ENCODE data around the gene C1orf116. TPM values are rescaled to one million over a fixed set of nuclear protein-coding genes. Genes with fewer than 3 reads are reported as not detected.

C1orf116 gene
- total and polyA plus RNA-seq, 9 donors, result under 0.01 to 2.9 (median 0.13) TPM

DNA sequence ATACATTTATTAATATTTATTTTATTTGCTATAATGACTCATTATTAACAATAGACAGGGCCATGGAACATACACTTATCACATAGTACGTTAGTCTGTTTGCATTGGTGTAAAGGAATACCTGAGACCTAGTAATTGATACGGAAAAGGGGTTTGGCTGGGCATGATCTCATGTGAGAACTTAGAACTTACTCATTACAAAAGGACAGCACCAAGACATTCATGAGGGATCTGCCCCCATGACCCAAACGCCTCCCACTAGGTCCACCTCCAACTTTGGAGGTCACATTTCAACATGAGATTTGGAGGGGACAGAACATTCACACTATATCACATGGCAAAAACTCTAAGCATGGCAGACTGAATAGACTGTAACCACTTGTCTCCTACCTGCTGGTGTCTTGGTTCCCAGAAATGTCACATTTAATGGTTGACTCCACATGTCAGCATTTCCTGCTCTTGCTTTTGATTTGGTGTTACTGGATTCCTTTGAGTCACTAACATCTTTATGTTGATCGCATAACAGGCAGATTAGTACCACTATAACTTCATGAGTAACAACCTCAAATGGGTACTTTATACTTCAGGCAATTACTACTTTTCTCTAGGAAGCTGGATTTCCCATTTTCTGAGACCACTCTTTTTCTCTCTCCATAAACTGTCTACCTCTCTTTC lies 3.5 kb upstream of the C1orf116 start:
- no peak overlapping the region for H3K4me3 ChIP-seq (ENCODE audit: low read length)

DNA sequence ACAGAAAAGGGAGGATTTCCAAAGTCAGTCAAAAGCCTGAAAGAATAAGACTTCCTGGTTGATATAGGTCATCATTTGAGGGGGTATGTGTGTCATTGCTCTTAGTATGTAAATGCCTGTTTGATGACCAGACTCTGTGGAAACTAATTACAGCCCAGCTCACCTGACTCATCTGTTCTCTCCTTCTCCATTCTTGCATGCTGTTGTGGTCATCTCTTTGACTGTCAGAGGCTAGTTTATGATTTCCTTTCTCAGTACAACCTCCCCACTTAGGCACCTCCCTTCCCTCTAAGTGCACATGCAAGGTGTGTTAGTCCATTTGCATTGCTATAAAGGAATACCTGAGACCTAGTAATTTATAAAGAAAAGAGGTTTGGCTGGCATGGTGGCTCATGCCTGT lies 2.4 kb upstream of the C1orf116 start:
- H3K4me1 ChIP-seq (ENCODE audit: control insufficient read depth, insufficient read depth, low read length), result peaks cover 3% of the 10 kb centered on the region
- no peak overlapping the region for H3K27ac ChIP-seq (ENCODE audit: low read length)
- H3K27me3 ChIP-seq (ENCODE audit: control insufficient read depth, insufficient read depth, low read length), result peaks cover 12% of the 10 kb centered on the region
- H3K36me3 ChIP-seq (ENCODE audit: control insufficient read depth, insufficient read depth, low read length), result no peaks in the 10 kb centered on the region
- no peak for DNase-seq
- no peaks in the 10 kb centered on the region for H3K9me3 ChIP-seq (replicated peaks; ENCODE audit: control insufficient read depth, low read depth, low read length)
- H3K4me3 ChIP-seq (ENCODE audit: low read length), result no peak overlapping the region

More for the DNA sequence above, 3.5 kb upstream of the C1orf116 start:
- DNase-seq, result no peak
- WGBS (ENCODE audit: insufficient coverage), result no CpG with 5 or more reads among the region's 4 CpGs
- Histone ChIP-seq H3K4me1 (ENCODE audit: control insufficient read depth, insufficient read depth, low read length) (peaks cover 3% of the 10 kb centered on the region), H3K27ac (ENCODE audit: low read length) (no peak overlapping the region), H3K36me3 (ENCODE audit: control insufficient read depth, insufficient read depth, low read length) (no peaks in the 10 kb centered on the region), H3K9me3 (replicated peaks; ENCODE audit: control insufficient read depth, low read depth, low read length) (no peaks in the 10 kb centered on the region), H3K27me3 (ENCODE audit: control insufficient read depth, insufficient read depth, low read length) (peaks cover 10% of the 10 kb centered on the region)

DNA sequence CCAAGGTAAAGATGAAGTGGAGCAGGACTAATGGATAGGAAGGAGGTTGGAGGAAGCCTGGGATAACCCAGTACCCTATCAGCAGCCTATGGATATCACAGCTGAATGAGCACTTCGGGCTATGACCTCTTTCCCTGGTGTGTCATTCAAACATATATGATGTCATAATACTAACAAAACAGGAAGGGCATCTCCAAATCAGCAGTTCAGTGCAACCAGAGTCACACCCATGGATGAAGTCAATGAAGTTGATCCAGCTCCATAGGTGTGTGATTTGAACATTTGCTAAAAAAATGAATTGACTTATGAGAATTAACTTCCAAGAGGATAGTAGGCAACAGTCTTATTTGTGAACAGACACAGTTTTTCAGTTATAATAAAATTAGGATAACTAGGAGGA lies 1.7 kb upstream of the C1orf116 start:
- DNase-seq, result no peak
- Histone ChIP-seq H3K36me3 (ENCODE audit: control insufficient read depth, insufficient read depth, low read length) (no peaks in the 10 kb centered on the region), H3K27ac (ENCODE audit: low read length) (no peak overlapping the region), H3K4me3 (ENCODE audit: low read length) (no peak overlapping the region), H3K4me1 (ENCODE audit: control insufficient read depth, insufficient read depth, low read length) (peaks cover 3% of the 10 kb centered on the region), H3K9me3 (replicated peaks; ENCODE audit: control insufficient read depth, low read depth, low read length) (no peaks in the 10 kb centered on the region), H3K27me3 (ENCODE audit: control insufficient read depth, insufficient read depth, low read length) (peaks cover 12% of the 10 kb centered on the region)
- no CpG with 5 or more reads among the region's 1 CpG for WGBS (ENCODE audit: insufficient coverage)

DNA sequence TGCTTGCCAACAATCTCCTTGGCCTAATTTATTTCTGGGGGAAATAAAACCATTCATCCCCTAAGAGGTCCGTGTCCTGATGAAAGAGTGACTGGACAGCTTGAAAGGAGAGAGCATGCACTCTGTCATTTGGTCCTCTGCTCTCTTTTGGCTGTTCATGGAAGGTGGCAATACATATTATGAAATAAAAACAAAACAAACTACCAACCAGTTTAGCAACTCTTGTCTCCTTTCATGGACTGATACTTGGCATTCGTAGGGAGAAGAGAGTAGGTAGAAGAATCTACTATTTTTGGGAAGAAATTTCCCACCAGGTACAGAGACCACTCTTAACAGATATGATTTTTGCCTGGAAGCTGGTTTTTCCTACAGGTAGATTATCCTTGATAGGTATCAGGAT lies 746 bp upstream of the C1orf116 start:
- no peaks in the 10 kb centered on the region for H3K9me3 ChIP-seq (replicated peaks; ENCODE audit: control insufficient read depth, low read depth, low read length)
- peaks cover 15% of the 10 kb centered on the region for H3K27me3 ChIP-seq (ENCODE audit: control insufficient read depth, insufficient read depth, low read length)
- WGBS (ENCODE audit: insufficient coverage), result no CpG with 5 or more reads among the region's 2 CpGs
- H3K4me3 ChIP-seq (ENCODE audit: low read length), result no peak overlapping the region
- peaks cover 3% of the 10 kb centered on the region for H3K4me1 ChIP-seq (ENCODE audit: control insufficient read depth, insufficient read depth, low read length)
- H3K36me3 ChIP-seq (ENCODE audit: control insufficient read depth, insufficient read depth, low read length), result no peaks in the 10 kb centered on the region
- no peak overlapping the region for H3K27ac ChIP-seq (ENCODE audit: low read length)
- DNase-seq, result no peak

DNA sequence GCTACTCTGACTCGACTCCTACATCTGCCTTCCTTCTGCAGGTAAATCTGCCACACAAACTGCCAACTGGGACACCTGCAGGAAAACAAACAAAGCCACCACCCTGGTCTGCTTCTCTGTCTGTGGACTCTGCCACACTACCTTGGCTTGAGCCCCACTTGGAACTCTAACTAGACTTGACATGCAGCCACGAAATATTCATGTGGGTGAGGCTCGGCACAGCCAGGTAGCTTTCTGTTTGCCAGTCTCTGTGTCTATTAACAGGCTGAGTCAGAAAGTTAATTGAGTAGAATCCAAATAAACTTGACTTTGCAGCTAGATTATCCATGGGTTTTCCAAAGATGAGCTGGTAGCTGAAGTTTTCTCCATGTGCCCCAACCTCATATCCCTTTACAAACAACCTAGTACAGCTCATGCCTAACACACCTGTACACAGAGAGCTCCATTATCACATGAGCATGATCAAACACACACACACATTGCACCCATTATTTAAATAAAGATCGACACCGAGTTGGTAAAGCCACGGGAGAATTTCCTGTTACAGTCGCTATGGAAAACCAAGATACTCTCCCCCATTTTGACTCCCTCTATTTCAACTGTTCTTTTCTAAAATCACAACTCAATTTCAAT lies 808 bp downstream of the C1orf116 start:
- no peak overlapping the region for H3K27ac ChIP-seq (ENCODE audit: low read length)
- no peak overlapping the region for H3K4me3 ChIP-seq (ENCODE audit: low read length)
- 81% methylated on average over 4 of the region's 7 CpGs for WGBS (ENCODE audit: insufficient coverage)
- peaks cover 15% of the 10 kb centered on the region for H3K27me3 ChIP-seq (ENCODE audit: control insufficient read depth, insufficient read depth, low read length)
- H3K9me3 ChIP-seq (replicated peaks; ENCODE audit: control insufficient read depth, low read depth, low read length), result no peaks in the 10 kb centered on the region
- peaks cover 3% of the 10 kb centered on the region for H3K4me1 ChIP-seq (ENCODE audit: control insufficient read depth, insufficient read depth, low read length)
- no peaks in the 10 kb centered on the region for H3K36me3 ChIP-seq (ENCODE audit: control insufficient read depth, insufficient read depth, low read length)
- DNase-seq, result no peak

DNA sequence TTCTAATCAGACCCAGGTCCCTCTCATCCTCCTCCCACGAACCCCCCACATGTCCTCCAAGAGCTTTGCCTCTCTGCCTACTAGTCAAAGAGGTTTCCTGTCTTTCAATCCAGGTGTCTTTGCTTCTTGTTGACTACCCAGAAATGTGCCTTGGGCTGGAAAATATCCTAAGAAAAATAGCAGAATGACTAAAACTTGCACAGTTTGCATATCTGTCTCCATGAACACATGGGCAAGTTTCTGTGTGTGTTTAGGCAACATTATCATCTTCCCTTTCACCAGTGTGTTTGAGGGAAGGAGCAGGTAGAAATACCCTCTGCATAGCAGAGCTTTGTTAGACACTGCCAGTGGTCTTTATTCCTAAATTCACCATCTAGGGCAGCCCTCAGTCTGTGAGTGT lies 1.5 kb downstream of the C1orf116 start:
- no peaks in the 10 kb centered on the region for H3K36me3 ChIP-seq (ENCODE audit: control insufficient read depth, insufficient read depth, low read length)
- H3K9me3 ChIP-seq (replicated peaks; ENCODE audit: control insufficient read depth, low read depth, low read length), result no peaks in the 10 kb centered on the region
- DNase-seq, result no peak
- peaks cover 15% of the 10 kb centered on the region for H3K27me3 ChIP-seq (ENCODE audit: control insufficient read depth, insufficient read depth, low read length)
- no peak overlapping the region for H3K4me3 ChIP-seq (ENCODE audit: low read length)
- H3K4me1 ChIP-seq (ENCODE audit: control insufficient read depth, insufficient read depth, low read length), result peaks cover 3% of the 10 kb centered on the region
- 50% methylated on average over 1 of the region's 1 CpG for WGBS (ENCODE audit: insufficient coverage)
- no peak overlapping the region for H3K27ac ChIP-seq (ENCODE audit: low read length)

DNA sequence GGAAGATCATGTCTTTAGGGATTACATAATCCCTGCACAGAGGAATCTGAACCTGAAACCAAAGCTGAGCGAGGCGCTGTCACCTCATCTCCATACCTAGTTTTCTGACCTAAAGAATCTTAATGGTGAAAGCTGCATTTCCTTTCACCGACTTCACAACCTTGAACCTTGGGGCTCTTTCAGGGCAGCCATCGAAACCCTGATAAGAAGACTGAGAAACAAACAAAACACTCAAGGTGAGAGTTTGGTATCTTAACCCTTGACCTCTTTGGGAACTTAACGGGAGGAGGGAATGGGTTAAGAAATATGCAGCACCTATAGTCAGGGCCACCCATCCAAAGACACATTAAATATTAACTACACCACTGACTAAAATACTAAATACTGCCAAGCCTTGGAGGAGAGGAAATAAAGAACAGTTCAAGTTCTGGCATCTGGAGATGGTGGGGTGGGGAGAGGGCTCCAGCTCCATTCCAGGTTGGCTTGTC lies 2.0 kb downstream of the C1orf116 start:
- no peaks in the 10 kb centered on the region for H3K36me3 ChIP-seq (ENCODE audit: control insufficient read depth, insufficient read depth, low read length)
- H3K4me3 ChIP-seq (ENCODE audit: low read length), result no peak overlapping the region
- no peak overlapping the region for H3K27ac ChIP-seq (ENCODE audit: low read length)
- DNase-seq, result no peak
- H3K27me3 ChIP-seq (ENCODE audit: control insufficient read depth, insufficient read depth, low read length), result peaks cover 15% of the 10 kb centered on the region
- peaks cover 3% of the 10 kb centered on the region for H3K4me1 ChIP-seq (ENCODE audit: control insufficient read depth, insufficient read depth, low read length)
- H3K9me3 ChIP-seq (replicated peaks; ENCODE audit: control insufficient read depth, low read depth, low read length), result no peaks in the 10 kb centered on the region
- WGBS (ENCODE audit: insufficient coverage), result 95% methylated on average over 3 of the region's 5 CpGs

DNA sequence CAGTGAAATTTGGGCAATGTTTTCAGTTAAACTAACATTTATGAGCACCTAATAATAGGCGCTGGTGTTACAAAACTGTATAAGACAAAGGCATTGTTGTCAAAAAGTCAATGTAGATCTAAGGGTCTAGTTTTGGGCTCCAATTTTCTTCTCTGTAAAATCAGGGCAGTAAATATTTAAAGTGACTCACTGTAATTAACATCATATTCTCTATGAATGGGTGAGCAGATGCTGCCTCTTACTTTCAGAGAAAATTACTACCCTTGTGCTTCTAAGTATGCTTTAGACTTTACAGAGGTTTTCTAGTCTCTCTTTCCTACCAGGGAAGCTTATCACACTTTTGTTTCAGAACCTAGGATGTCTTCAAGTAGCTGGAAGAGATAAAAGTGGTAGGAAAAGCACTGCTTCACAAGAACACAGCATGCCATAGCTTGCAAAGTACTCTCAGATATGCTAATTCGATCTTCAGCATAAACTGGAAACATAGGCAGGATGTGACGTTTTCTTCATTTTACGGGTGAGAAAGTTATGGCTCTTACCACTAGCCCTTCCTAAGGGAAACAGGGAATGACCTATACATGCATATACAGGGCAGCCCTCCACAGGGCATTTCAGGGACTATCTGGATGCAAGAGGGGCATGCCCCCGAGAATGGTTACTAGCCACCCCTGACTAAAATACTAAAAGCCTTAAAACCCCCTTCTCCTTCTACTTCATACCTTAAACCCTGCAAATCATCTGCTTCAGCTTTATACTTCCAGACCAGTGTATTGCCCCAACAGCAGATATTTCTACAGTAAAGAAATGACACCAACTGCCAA lies 2.6 kb downstream of the C1orf116 start:
- DNase-seq, result no peak
- Histone ChIP-seq H3K9me3 (replicated peaks; ENCODE audit: control insufficient read depth, low read depth, low read length) (no peaks in the 10 kb centered on the region), H3K27me3 (ENCODE audit: control insufficient read depth, insufficient read depth, low read length) (peaks cover 15% of the 10 kb centered on the region), H3K27ac (ENCODE audit: low read length) (no peak overlapping the region), H3K36me3 (ENCODE audit: control insufficient read depth, insufficient read depth, low read length) (no peaks in the 10 kb centered on the region), H3K4me1 (ENCODE audit: control insufficient read depth, insufficient read depth, low read length) (peaks cover 9% of the 10 kb centered on the region), H3K4me3 (ENCODE audit: low read length) (no peak overlapping the region)
- 75% methylated on average over 3 of the region's 5 CpGs for WGBS (ENCODE audit: insufficient coverage)

DNA sequence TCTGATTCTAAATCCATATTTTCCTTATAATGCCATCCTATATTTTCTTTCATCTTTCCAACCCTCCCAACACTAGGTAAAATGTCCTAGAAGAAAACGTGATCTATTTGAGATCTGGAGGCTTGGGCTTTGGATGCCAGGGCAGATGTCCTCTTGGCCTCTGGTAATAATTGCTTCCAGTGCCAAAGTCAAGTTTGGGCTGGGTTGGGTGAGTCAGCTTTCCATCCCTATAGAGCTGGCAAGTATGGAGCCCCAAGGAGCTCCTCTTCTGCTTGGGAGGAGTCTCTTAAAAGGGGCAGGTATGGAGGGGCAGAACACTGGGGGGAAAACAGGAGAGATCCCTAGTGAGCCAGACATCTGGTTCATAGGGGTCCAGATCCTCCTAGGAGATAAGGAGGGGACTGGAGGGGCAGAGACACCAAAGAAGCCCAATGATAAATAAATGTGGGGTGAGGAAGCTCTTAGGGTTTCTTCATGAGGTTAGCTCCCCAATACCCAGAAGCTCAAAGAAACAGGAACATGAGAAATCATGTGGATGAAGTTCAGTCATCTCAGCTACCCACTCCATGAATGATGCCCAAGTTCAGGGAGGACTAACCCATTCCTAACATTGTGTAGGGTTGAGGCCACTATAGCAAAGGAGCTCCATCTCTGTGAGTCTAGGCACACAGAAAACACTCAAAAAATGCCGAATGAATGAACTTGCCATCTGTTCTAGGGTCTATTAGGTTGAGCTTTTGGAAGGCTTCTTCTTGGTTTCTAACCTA lies 3.5 kb downstream of the C1orf116 start:
- WGBS (ENCODE audit: insufficient coverage), result no CpG with 5 or more reads among the region's 2 CpGs

More for the DNA sequence above, 3.5 kb downstream of the C1orf116 start:
- Histone ChIP-seq H3K27me3 (ENCODE audit: control insufficient read depth, insufficient read depth, low read length) (peaks cover 15% of the 10 kb centered on the region), H3K36me3 (ENCODE audit: control insufficient read depth, insufficient read depth, low read length) (no peaks in the 10 kb centered on the region), H3K4me3 (ENCODE audit: low read length) (no peak overlapping the region), H3K9me3 (replicated peaks; ENCODE audit: control insufficient read depth, low read depth, low read length) (no peaks in the 10 kb centered on the region), H3K4me1 (ENCODE audit: control insufficient read depth, insufficient read depth, low read length) (peaks cover 10% of the 10 kb centered on the region), H3K27ac (ENCODE audit: low read length) (no peak overlapping the region)
- no peak for DNase-seq
